Ureter (tissue), 1 donor: Measurements from ENCODE around the gene KRTAP19-3. TPM values are rescaled to one million over a fixed set of nuclear protein-coding genes. Genes with fewer than 3 reads are reported as not detected.

Source experiments
- total RNA-seq: library from RNA; stranded (reverse); gene quantifications from one replicate; pipeline ENCODE4 v1.2.4, GENCODE V29; 2023
- donor health status: DM: yes; HTN: yes; CAD: no.

Gene KRTAP19-3
- total RNA-seq, 1 donor from 2014 or later, result not detected

Other genes with a start within 250 kb of the KRTAP19-3 start
- gene KRTAP24-1, start 209.1 kb downstream of the KRTAP19-3 start, total RNA-seq, result not detected
- not detected for gene KRTAP25-1, start 202.5 kb downstream of the KRTAP19-3 start, total RNA-seq
- gene KRTAP26-1, start 171.7 kb downstream of the KRTAP19-3 start, total RNA-seq, result not detected
- gene KRTAP27-1, start 154.3 kb downstream of the KRTAP19-3 start, total RNA-seq, result not detected
- gene KRTAP23-1, start 143.4 kb downstream of the KRTAP19-3 start, total RNA-seq, result not detected
- gene KRTAP13-2, start 119.7 kb downstream of the KRTAP19-3 start, total RNA-seq, result not detected
- gene KRTAP13-1, start 96.0 kb downstream of the KRTAP19-3 start, total RNA-seq, result not detected
- not detected for gene KRTAP13-3, start 66.1 kb downstream of the KRTAP19-3 start, total RNA-seq
- not detected for gene KRTAP13-4, start 61.8 kb downstream of the KRTAP19-3 start, total RNA-seq
- not detected for gene KRTAP15-1, start 51.7 kb downstream of the KRTAP19-3 start, total RNA-seq
- not detected for gene KRTAP19-1, start 11.6 kb downstream of the KRTAP19-3 start, total RNA-seq
- not detected for gene KRTAP19-2, start 4.6 kb downstream of the KRTAP19-3 start, total RNA-seq
- gene KRTAP19-4, start 5.2 kb upstream of the KRTAP19-3 start, total RNA-seq, result not detected
- gene KRTAP19-5, start 10.1 kb upstream of the KRTAP19-3 start, total RNA-seq, result not detected
- gene KRTAP19-6, start 49.9 kb upstream of the KRTAP19-3 start, total RNA-seq, result not detected
- gene KRTAP19-7, start 69.3 kb upstream of the KRTAP19-3 start, total RNA-seq, result not detected
- gene KRTAP22-2, start 98.4 kb upstream of the KRTAP19-3 start, total RNA-seq, result not detected
- gene KRTAP6-3, start 100.4 kb upstream of the KRTAP19-3 start, total RNA-seq, result not detected
- gene KRTAP6-2, start 106.9 kb upstream of the KRTAP19-3 start, total RNA-seq, result not detected
- not detected for gene KRTAP22-1, start 109.1 kb upstream of the KRTAP19-3 start, total RNA-seq
- gene KRTAP6-1, start 121.9 kb upstream of the KRTAP19-3 start, total RNA-seq, result not detected
- gene KRTAP20-1, start 124.4 kb upstream of the KRTAP19-3 start, total RNA-seq, result not detected
- not detected for gene KRTAP20-4, start 128.6 kb upstream of the KRTAP19-3 start, total RNA-seq
- gene KRTAP20-2, start 143.2 kb upstream of the KRTAP19-3 start, total RNA-seq, result not detected
- gene KRTAP20-3, start 150.9 kb upstream of the KRTAP19-3 start, total RNA-seq, result not detected
- gene KRTAP21-3, start 226.8 kb upstream of the KRTAP19-3 start, total RNA-seq, result not detected